ENCODE results near the gene MCF2L2. TPM values are rescaled to one million over a fixed set of nuclear protein-coding genes. Genes with fewer than 3 reads are reported as not detected.

The MCF2L2 gene
- polyA plus RNA-seq, 1 experiment, result 0.11 TPM

DNA sequence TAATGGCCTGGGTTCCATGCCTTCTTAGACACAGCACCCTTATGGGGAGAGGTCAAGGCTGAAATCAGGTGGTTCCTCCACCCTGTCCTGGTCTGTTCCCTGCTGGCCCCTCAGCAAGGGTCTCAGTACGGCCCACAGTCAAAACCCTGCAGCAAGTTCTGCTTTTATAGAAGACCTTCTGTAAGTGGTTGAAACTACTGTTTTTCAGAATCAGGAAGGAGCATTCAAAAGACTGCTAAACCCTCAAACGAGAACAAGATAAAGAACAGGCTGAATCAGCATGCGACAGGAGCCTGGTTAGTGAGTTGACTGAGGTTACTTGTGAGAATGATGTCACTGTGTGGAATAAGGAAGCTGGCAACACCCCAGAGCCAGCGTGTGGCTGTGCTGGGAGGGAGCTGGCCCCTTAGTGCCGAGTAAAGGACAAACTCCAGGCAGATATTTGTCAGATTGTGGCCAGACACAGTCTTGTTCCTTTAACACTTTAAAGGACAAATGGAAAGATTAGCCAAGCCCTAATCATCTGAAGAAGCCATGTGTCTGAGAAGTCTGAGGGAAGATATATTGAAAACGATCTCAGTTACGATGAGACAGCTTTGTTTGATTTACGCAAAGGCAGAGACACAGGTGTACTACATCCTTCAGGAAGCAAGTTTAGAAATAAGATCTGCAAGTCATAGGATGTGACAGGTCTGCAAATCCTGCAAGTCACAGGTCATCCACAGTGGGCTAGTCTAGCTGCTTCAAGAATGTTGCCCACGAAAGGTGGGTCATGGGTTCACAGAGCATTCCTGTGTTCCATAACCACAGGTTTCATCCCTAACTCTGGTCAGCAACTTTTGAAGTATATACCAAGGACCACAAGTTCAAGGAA lies 121.4 kb downstream of the MCF2L2 start:
- Histone ChIP-seq H3K27me3 (ENCODE audit: control insufficient read depth, insufficient read depth, low read length) (peaks cover 1% of the 10 kb centered on the region), H3K36me3 (ENCODE audit: control insufficient read depth, insufficient read depth, low read length) (no peaks in the 10 kb centered on the region), H3K4me3 (ENCODE audit: low read depth, low read length) (no peak overlapping the region)
- POLR2A ChIA-PET, result no interaction called here
- no peak for DNase-seq (ENCODE audit: low read depth)
- CTCF ChIA-PET, result no interaction called here
- TF ChIP-seq, protein P1, sequence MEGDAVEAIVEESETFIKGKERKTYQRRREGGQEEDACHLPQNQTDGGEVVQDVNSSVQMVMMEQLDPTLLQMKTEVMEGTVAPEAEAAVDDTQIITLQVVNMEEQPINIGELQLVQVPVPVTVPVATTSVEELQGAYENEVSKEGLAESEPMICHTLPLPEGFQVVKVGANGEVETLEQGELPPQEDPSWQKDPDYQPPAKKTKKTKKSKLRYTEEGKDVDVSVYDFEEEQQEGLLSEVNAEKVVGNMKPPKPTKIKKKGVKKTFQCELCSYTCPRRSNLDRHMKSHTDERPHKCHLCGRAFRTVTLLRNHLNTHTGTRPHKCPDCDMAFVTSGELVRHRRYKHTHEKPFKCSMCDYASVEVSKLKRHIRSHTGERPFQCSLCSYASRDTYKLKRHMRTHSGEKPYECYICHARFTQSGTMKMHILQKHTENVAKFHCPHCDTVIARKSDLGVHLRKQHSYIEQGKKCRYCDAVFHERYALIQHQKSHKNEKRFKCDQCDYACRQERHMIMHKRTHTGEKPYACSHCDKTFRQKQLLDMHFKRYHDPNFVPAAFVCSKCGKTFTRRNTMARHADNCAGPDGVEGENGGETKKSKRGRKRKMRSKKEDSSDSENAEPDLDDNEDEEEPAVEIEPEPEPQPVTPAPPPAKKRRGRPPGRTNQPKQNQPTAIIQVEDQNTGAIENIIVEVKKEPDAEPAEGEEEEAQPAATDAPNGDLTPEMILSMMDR (IDR thresholded peaks at IDR 0.05; ENCODE audit: insufficient read depth, low read depth, low read length), result no peak

DNA sequence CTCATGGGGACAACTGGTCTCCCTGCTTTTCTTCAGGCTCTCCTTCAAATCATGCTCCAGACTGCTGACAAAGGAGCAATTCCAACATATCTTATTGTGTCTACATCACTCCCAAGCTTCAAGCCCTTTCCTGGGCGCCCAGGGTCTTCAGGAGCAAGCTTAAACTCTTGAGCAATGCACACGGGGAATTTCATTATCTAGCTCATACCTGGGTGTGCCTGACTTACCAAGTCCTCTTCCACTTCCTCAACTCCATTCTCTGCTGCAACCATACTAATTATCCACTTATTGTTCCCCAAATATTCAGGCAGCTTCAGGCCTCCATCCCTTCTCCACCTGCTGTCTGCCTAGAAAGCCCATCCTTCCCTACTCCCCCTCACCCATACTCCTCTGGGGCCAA lies 124.7 kb downstream of the MCF2L2 start:
- POLR2A ChIA-PET, result no interaction called here
- H3K27me3 ChIP-seq (ENCODE audit: control insufficient read depth, insufficient read depth, low read length), result peaks cover 1% of the 10 kb centered on the region

DNA sequence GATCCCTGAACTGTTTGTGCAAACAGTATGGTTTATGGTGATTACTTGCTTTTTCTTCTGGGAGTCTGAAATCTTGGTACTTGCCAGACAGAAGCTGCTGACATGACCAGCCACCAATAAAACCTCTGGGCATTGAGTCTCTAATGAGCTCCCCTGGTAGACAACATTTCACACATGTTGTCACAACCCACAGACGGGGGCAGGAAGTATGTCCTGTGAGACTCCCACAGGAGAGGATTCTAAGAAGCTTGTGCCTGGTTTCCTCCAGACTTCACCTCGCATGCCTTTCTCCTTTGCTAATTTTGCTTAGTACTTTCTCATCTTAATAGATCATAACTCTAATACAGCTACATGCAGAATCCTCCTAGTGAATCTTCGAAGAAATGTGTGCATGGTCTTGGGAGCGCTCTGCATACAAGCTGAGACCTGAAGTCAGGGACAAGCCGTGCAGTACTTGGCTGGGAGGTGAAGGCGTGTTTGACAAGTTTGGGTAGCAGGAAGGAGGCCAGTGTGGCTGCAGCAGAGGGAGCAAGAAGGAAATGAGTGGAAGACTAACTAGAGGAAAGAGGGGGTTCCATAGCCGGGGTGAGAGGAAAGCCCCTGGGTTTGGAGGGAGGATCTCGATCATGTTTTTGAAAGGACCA lies 126.4 kb downstream of the MCF2L2 start:
- Histone ChIP-seq H3K4me3 (ENCODE audit: low read depth, low read length) (no peak overlapping the region), H3K36me3 (ENCODE audit: control insufficient read depth, insufficient read depth, low read length) (no peaks in the 10 kb centered on the region), H3K27me3 (ENCODE audit: control insufficient read depth, insufficient read depth, low read length) (peaks cover 1% of the 10 kb centered on the region)
- TF ChIP-seq, protein P1 (IDR thresholded peaks at IDR 0.05; ENCODE audit: insufficient read depth, low read depth, low read length), result no peak
- ChIA-PET POLR2A (interaction anchor here (0.6 kb wide), 1 partner anchor 10 kb away, joined by 3 read pairs; no protein-coding TSS in a partner anchor), CTCF (interaction anchor here (0.6 to 1.2 kb wide), 2 partner anchors 11 to 113 kb away, joined by 3 to 4 read pairs; no protein-coding TSS in a partner anchor)
- DNase-seq (ENCODE audit: low read depth), result no peak

More for the DNA sequence above, 124.7 kb downstream of the MCF2L2 start:
- DNase-seq (ENCODE audit: low read depth), result no peak
- H3K36me3 ChIP-seq (ENCODE audit: control insufficient read depth, insufficient read depth, low read length), result no peaks in the 10 kb centered on the region
- CTCF ChIA-PET, result no interaction called here
- H3K4me3 ChIP-seq (ENCODE audit: low read depth, low read length), result no peak overlapping the region
- TF ChIP-seq, protein P1 (IDR thresholded peaks at IDR 0.05; ENCODE audit: insufficient read depth, low read depth, low read length), result no peak

DNA sequence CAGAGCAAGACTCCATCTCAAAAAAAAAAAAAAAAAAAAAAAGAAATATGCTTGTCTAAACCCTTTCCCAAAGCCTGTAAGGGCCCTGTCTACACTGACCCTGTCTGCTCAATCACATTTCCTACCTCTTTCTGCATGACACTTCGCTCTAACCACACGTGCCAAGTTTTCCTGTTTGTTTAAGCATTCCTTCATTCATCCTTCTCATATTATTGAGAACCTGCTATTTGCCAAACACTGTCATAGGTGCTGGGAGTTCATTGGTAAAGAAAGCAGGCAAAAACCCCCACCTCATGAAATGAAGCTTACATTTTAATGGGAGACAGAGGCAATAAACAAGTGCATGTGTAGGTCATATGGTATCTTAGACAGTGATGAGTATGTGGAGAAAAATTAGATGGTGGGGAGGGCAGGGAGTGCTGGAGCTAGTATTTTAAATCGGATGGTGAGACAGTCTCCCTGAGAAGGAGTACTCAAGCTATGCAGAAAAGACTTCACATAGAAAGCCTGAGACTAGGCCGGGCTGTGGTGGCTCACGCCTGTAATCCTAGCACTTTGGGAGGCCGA lies 127.3 kb downstream of the MCF2L2 start:
- no peak for DNase-seq (ENCODE audit: low read depth)
- H3K27me3 ChIP-seq (ENCODE audit: control insufficient read depth, insufficient read depth, low read length), result no peaks in the 10 kb centered on the region; the same call in 1 of the 2 replicates
- POLR2A ChIA-PET, result no interaction called here
- H3K36me3 ChIP-seq (ENCODE audit: control insufficient read depth, insufficient read depth, low read length), result no peaks in the 10 kb centered on the region
- no peak overlapping the region for H3K4me3 ChIP-seq (ENCODE audit: low read depth, low read length)
- CTCF ChIA-PET, result interaction anchor here (1.2 kb wide), 1 partner anchor 10 kb away, joined by 3 read pairs; no protein-coding TSS in a partner anchor
- TF ChIP-seq, protein P1 (IDR thresholded peaks at IDR 0.05; ENCODE audit: insufficient read depth, low read depth, low read length), result no peak

DNA sequence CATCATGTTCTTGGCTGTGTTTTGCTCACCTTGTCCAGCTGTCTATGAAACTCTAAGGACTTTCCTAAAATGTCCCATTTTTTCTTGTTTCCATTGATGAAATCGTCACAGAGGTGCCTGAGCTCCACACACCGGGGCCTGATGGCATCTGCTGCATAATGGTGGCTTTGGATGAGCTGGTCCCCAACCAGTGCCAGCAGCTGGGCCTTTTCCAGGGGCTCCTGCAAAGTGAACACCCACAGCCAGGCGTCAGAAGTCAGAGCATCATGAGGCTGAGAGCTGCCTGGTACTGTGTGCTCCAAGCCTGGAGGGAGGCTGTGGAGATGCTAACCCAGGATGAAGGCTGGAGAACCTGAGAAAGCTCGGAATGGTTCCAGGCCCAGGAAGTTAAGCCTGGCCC lies 128.4 kb downstream of the MCF2L2 start:
- no peak for DNase-seq (ENCODE audit: low read depth)
- Histone ChIP-seq H3K4me3 (ENCODE audit: low read depth, low read length) (no peak overlapping the region), H3K27me3 (ENCODE audit: control insufficient read depth, insufficient read depth, low read length) (no peaks in the 10 kb centered on the region; the same call in 1 of the 2 replicates), H3K36me3 (ENCODE audit: control insufficient read depth, insufficient read depth, low read length) (no peaks in the 10 kb centered on the region)
- TF ChIP-seq, protein P1 (IDR thresholded peaks at IDR 0.05; ENCODE audit: insufficient read depth, low read depth, low read length), result no peak
- CTCF ChIA-PET, result no interaction called here
- POLR2A ChIA-PET, result no interaction called here

All from BJ (cell line).